HL-60 (cell line): ENCODE results near the gene TSHZ2.

Experiments used
- DNase-seq, 2 experiments: peaks; one replicate each; pipeline ENCODE4 v3.0.0-alpha.2; 2010 to 2020; ENCODE audit warnings: low read depth in 1 of 2, low spot score in 1 of 2
- H3K27ac ChIP-seq: fragments of 250-450 bp; sonication (Bioruptor Pico); replicated peaks from 2 replicates; pipeline ENCODE4 v1.5.1; 2020; ENCODE audit warnings: mild to moderate bottlenecking, moderate library complexity
- H3K27me3 ChIP-seq: fragments of 250-450 bp; sonication (Bioruptor Pico); 2 replicates; pipeline ENCODE4 v1.5.1; 2021; ENCODE audit warnings: mild to moderate bottlenecking, moderate library complexity; ENCODE audit not compliant: insufficient read depth, poor library complexity, severe bottlenecking
- H3K4me3 ChIP-seq: replicated peaks from 2 replicates; pipeline ENCODE4 v1.5.1; 2011; ENCODE audit warnings: mild to moderate bottlenecking, control low read depth, low read length; ENCODE audit not compliant: insufficient read depth
- CTCF ChIP-seq: IDR thresholded peaks from one replicate; pipeline ENCODE4 v1.5.1; 2011; ENCODE audit warnings: low read length, control low read depth, inconsistent platforms; ENCODE audit not compliant: insufficient read depth
- GABPA ChIP-seq: IDR thresholded peaks from 2 replicates; pipeline ENCODE4 v1.6.1; 2012; ENCODE audit warnings: low read depth
- POLR2AphosphoS5 ChIP-seq: IDR thresholded peaks from 2 replicates; pipeline ENCODE4 v1.6.1; 2012; ENCODE audit warnings: low read depth
- REST ChIP-seq: IDR thresholded peaks from 2 replicates; pipeline ENCODE4 v1.6.1; 2012; ENCODE audit warnings: low read depth; ENCODE audit not compliant: insufficient replicate concordance
- SPI1 ChIP-seq: IDR thresholded peaks from 2 replicates; pipeline ENCODE4 v1.6.1; 2012; ENCODE audit warnings: low read depth, mild to moderate bottlenecking, borderline replicate concordance

TSHZ2 gene

GRCh38 chr20:53171065-53171464 is 198.9 kb downstream of the TSHZ2 start:
- TF ChIP-seq SPI1 (no peak), GABPA (no peak), CTCF (no peak), REST (no peak), POLR2AphosphoS5 (no peak)
- DNase-seq, result no peak
- Histone ChIP-seq H3K27ac (no peak overlapping the region), H3K27me3 (peaks cover 5% of the 10 kb centered on the region), H3K4me3 (no peak overlapping the region)

- no peak for TF ChIP-seq SPI1
- TF ChIP-seq CTCF, result no peak
- TF ChIP-seq GABPA, result no peak
- TF ChIP-seq REST, result no peak
- no peak for TF ChIP-seq POLR2AphosphoS5
- DNase-seq, result no peak
Measured at GRCh38 chr20:53174454-53174853, 202.3 kb downstream of the TSHZ2 start.

GRCh38 chr20:53175135-53175780 is 203.1 kb downstream of the TSHZ2 start:
- no peak for TF ChIP-seq POLR2AphosphoS5
- no peak for TF ChIP-seq GABPA
- TF ChIP-seq CTCF, result no peak
- TF ChIP-seq SPI1, result no peak
- no peak for TF ChIP-seq REST
- Histone ChIP-seq H3K27ac (no peak overlapping the region), H3K27me3 (peaks cover 5% of the 10 kb centered on the region), H3K4me3 (no peak overlapping the region)
- no peak for DNase-seq

More at GRCh38 chr20:53174454-53174853, 202.3 kb downstream of the TSHZ2 start:
- H3K4me3 ChIP-seq, result no peak overlapping the region
- H3K27ac ChIP-seq, result no peak overlapping the region
- H3K27me3 ChIP-seq, result peaks cover 5% of the 10 kb centered on the region
